HepG2 (cell line): ENCODE results near the gene NGRN. TPM values are rescaled to one million over a fixed set of nuclear protein-coding genes. Genes with fewer than 3 reads are reported as not detected.
A peak's percentile ranks its signal among the peaks of the same experiment; 100 is the strongest.

ENCODE experiments used
- ATAC-seq: fragments of 200-7000 bp; cut with Tn5 transposase; 3 replicates; pipeline ENCODE4 v1.9.1; 2020; ENCODE audit warnings: mild to moderate bottlenecking, moderate library complexity
- BruUV-seq: library from RNA; stranded (reverse); fragments of 400-500 nt; replicated peaks from 2 replicates; lab custom pipeline; 2021; lab: Mats Ljungman, UMichigan
- CTCF ChIA-PET: fragments of 300-600 bp; formaldehyde crosslinking; extraction: SDS; loops from one replicate; lab custom pipeline; 2021; ENCODE audit warnings: low total read pairs, inconsistent platforms, low intra/inter-chr PET ratio; lab: Yijun Ruan, JAX
- POLR2A ChIA-PET: fragments of 350-600 bp; sonication (Branson Sonifier 250); formaldehyde crosslinking; loops from one replicate; lab custom pipeline; 2020; ENCODE audit warnings: antibody characterized with exemption, inconsistent platforms; lab: Yijun Ruan, JAX
- DNase-seq: peaks from one replicate; pipeline ENCODE4 v3.0.0-alpha.2; 2015; ENCODE audit warnings: low spot score
- FAIRE-seq: peaks from 3 replicates; lab custom pipeline; 2011; peaks lifted over from hg19 to GRCh38; lab: Jason Lieb, UNC
- H2AFZ ChIP-seq: one replicate; pipeline ENCODE4 v1.6.1; 2011; ENCODE audit warnings: low read length, inconsistent platforms
- H3K27ac ChIP-seq: fragments of 300-600 bp; 3 replicates; pipeline ENCODE4 v1.8.0; 2011; ENCODE audit warnings: mixed run types, mild to moderate bottlenecking, mixed read lengths, low read length, inconsistent platforms; ENCODE audit not compliant: insufficient read depth; ENCODE audit errors: extremely low read length
- H3K27me3 ChIP-seq, 2 experiments: fragments of 200-600 bp in 1 of 2; 2 replicates in 1 of 2; 3 replicates in 1 of 2; pipeline versions ENCODE4 v1.6.0 to v1.8.0; 2011; ENCODE audit warnings: low read length in 2 of 2, mild to moderate bottlenecking in 2 of 2, moderate library complexity in 2 of 2, inconsistent platforms in 1 of 2; ENCODE audit not compliant: insufficient read depth in 2 of 2, control insufficient read depth in 1 of 2
- H3K36me3 ChIP-seq, 2 experiments: fragments of 200-600 bp in 1 of 2; replicated peaks in 1 of 2; 2 replicates in 1 of 2; 3 replicates in 1 of 2; pipeline versions ENCODE4 v1.5.1 to v1.8.0; 2011; ENCODE audit warnings: low read length in 2 of 2, inconsistent platforms in 1 of 2; ENCODE audit not compliant: insufficient read depth in 2 of 2, control insufficient read depth in 1 of 2
- H3K4me1 ChIP-seq: 2 replicates; pipeline ENCODE4 v1.5.1; 2012; ENCODE audit warnings: low read length, inconsistent platforms; ENCODE audit not compliant: insufficient read depth
- H3K4me2 ChIP-seq: 2 replicates; pipeline ENCODE4 v1.6.0; 2011; ENCODE audit warnings: low read depth, low read length, inconsistent platforms
- H3K4me3 ChIP-seq, 3 experiments: fragments of 200-600 bp in 1 of 3; sonication (generic), shearing (Covaris generic) in 1 of 3; replicated peaks in 1 of 3; 2 replicates each; pipeline ENCODE4 v1.5.1; 2011 to 2016; ENCODE audit warnings: low read length in 3 of 3, inconsistent platforms in 2 of 3, low read depth in 2 of 3, mild to moderate bottlenecking in 2 of 3, control low read depth in 1 of 3, mixed read lengths in 1 of 3; ENCODE audit not compliant: insufficient read depth in 1 of 3
- H3K79me2 ChIP-seq: one replicate; pipeline ENCODE4 v1.6.1; 2011; ENCODE audit warnings: low read length, inconsistent platforms; ENCODE audit not compliant: insufficient read depth
- H3K9ac ChIP-seq: 2 replicates; pipeline ENCODE4 v1.6.0; 2011; ENCODE audit warnings: mild to moderate bottlenecking, low read depth, low read length, inconsistent platforms; ENCODE audit not compliant: insufficient read depth
- H3K9me3 ChIP-seq: 2 replicates; pipeline ENCODE4 v1.5.1; 2012; ENCODE audit warnings: mild to moderate bottlenecking, low read length
- H4K20me1 ChIP-seq: 2 replicates; pipeline ENCODE4 v1.6.0; 2011; ENCODE audit warnings: inconsistent platforms, mild to moderate bottlenecking, low read length, moderate library complexity; ENCODE audit not compliant: insufficient read depth
- CCDC6 ChIP-seq: sonication (generic); formaldehyde crosslinking; IDR thresholded peaks from 2 replicates; pipeline ENCODE4 v1.8.1; 2022; ENCODE audit warnings: mild to moderate bottlenecking, missing genetic modification reagents, moderate library complexity
- CEBPG ChIP-seq: IDR thresholded peaks from 2 replicates; pipeline ENCODE4 v1.6.1; 2016
- FOSL1 ChIP-seq: sonication (generic); formaldehyde crosslinking; IDR thresholded peaks from 2 replicates; pipeline ENCODE4 v1.9.0; 2021; ENCODE audit warnings: missing genetic modification reagents, borderline replicate concordance
- PHB2 ChIP-seq: fragments of 450-650 bp; IDR thresholded peaks from 2 replicates; pipeline ENCODE4 v1.6.1; 2018; ENCODE audit not compliant: partially characterized antibody
- PHF20 ChIP-seq: sonication (generic); formaldehyde crosslinking; IDR thresholded peaks from 2 replicates; pipeline ENCODE4 v1.5.0; 2020; ENCODE audit warnings: mild to moderate bottlenecking, missing genetic modification reagents
- ZNF17 ChIP-seq: sonication (generic); formaldehyde crosslinking; IDR thresholded peaks from 2 replicates; pipeline ENCODE4 v1.5.0; 2020; ENCODE audit warnings: mild to moderate bottlenecking, missing genetic modification reagents
- WGBS: methylation state at CpG from one replicate; pipeline ENCODE4 v1.1.6; 2017; ENCODE audit warnings: low lambda C conversion rate; 5-methylcytosine and 5-hydroxymethylcytosine counted together
- in situ Hi-C: cut with HindIII; loops from 2 replicates; pipeline ENCODE4 v1.10.0; 2017; ENCODE audit warnings: low pct_unique_long_range_greater_than_20kb; ENCODE audit not compliant: extremely low pct_ligation_motif_present
- intact Hi-C: fragments of 100-400 bp; cut with micrococcal nuclease; formaldehyde crosslinking; loops from one replicate; pipeline ENCODE4 v1.10.0; 2022; ENCODE audit not compliant: unreplicated experiment
- polyA plus RNA-seq, 8 experiments: library from polyadenylated mRNA; depleted of rRNA in 3 of 8; stranded (reverse) in 7 of 8; unstranded in 1 of 8; fragments of >200 nt; fragmentation: Illumina TruSeq in 4 of 8; extraction: Trizol in 4 of 8; gene quantifications; 2 replicates each; pipeline versions ENCODE4 v1.2.1 to v1.2.3, GENCODE V29; 2011 to 2016; ENCODE audit warnings: low read depth in 4 of 8, missing spikeins in 1 of 8, mixed read lengths in 1 of 8; ENCODE audit not compliant: insufficient read depth in 1 of 8
- total RNA-seq, 5 experiments: library from RNA; depleted of rRNA; stranded (reverse); fragments of >200 nt; fragmentation: Illumina TruSeq; extraction: Trizol; gene quantifications; 2 replicates each; pipeline ENCODE4 v1.2.3, GENCODE V29; 2016; ENCODE audit warnings: low read depth in 1 of 5
- TF ChIP-seq, protein P1 (sequence below): sonication (generic); formaldehyde crosslinking; IDR thresholded peaks from 2 replicates; pipeline ENCODE4 v1.5.0; 2020; ENCODE audit warnings: mild to moderate bottlenecking, missing genetic modification reagents

The NGRN gene
- total and polyA plus RNA-seq, 2 of the 13 experiments (the other 11 are each of a cell fraction or from before 2014, with no cell fraction given): 39.8 to 63.7 TPM

DNA sequence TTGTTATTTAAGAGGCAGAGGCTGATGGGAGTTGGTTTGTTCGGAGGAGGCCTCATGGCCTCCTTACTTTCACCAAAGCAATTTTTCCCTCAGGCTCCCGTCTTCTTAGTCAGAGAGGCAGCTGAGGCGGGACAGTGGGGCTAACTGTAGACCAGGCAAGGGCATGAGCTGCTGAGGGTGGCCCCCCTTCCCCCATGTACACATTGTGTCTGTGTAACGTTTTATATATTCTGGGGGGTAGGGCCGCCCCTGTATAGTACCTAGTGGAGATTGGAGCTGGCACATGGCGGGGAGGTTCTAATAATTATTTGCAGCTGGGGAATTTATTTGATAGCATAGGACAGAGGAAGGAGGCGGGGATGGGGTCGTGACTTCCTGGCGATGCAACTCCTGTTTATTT, 35.1 kb downstream of the NGRN start:
- 87% methylated on average over 9 of the region's 9 CpGs for WGBS
- in situ Hi-C loops (loop anchor here (10.0 kb wide), 1 partner anchor 304 kb away; no protein-coding TSS in a partner anchor), intact Hi-C loops (no loop called here)
- H3K9ac ChIP-seq: no peak overlapping the region
- ChIA-PET POLR2A (interaction anchor here (1.2 kb wide), 1 partner anchor 35 kb away, joined by 3 read pairs; the partner anchor contains the start of gene NGRN), CTCF (no interaction called here)
- no peaks in the 10 kb centered on the region for H3K27me3 ChIP-seq
- no peaks in the 10 kb centered on the region for H4K20me1 ChIP-seq
- ATAC-seq (peak; percentile 19; the same call in 2 of the 3 replicates), DNase-seq (no peak), FAIRE-seq (no peak)
- H3K4me2 ChIP-seq: no peak overlapping the region
- BruUV-seq: no TSS peak
- H3K9me3 ChIP-seq: no peaks in the 10 kb centered on the region
- H3K4me1 ChIP-seq: peaks cover 20% of the 10 kb centered on the region
- no peak overlapping the region for H3K4me3 ChIP-seq
- no peaks in the 10 kb centered on the region for H3K79me2 ChIP-seq
- no peak overlapping the region for H2AFZ ChIP-seq
- H3K27ac ChIP-seq: no peak overlapping the region
- no peak for TF ChIP-seq FOSL1 (CRISPR knock-in tag)
- TF ChIP-seq ZNF17 (CRISPR knock-in tag): no peak
- TF ChIP-seq CEBPG (CRISPR knock-in tag): no peak
- no peak for TF ChIP-seq PHB2
- TF ChIP-seq, protein P1, sequence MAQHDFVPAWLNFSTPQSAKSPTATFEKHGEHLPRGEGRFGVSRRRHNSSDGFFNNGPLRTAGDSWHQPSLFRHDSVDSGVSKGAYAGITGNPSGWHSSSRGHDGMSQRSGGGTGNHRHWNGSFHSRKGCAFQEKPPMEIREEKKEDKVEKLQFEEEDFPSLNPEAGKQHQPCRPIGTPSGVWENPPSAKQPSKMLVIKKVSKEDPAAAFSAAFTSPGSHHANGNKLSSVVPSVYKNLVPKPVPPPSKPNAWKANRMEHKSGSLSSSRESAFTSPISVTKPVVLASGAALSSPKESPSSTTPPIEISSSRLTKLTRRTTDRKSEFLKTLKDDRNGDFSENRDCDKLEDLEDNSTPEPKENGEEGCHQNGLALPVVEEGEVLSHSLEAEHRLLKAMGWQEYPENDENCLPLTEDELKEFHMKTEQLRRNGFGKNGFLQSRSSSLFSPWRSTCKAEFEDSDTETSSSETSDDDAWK: no peak
- TF ChIP-seq PHF20 (CRISPR knock-in tag): no peak
- TF ChIP-seq CCDC6 (CRISPR knock-in tag): no peak
- TF ChIP-seq, all 625 proteins: peak for 0
- H3K36me3 ChIP-seq: no peaks in the 10 kb centered on the region
